HG03045 (cell line): ENCODE measurements around the gene DOLPP1.
"Not testable (repeated sequence)": the region's sequence is repeated elsewhere in the genome, so short reads cannot be mapped to it uniquely, and the experiment has no call there.

Experiments
- ATAC-seq: cut with Tn5 transposase; IDR thresholded peaks from one replicate; pipeline ENCODE4 v1.9.1; 2021; ENCODE audit warnings: mild to moderate bottlenecking, moderate library complexity; ENCODE audit not compliant: unreplicated experiment

DOLPP1 gene

DNA sequence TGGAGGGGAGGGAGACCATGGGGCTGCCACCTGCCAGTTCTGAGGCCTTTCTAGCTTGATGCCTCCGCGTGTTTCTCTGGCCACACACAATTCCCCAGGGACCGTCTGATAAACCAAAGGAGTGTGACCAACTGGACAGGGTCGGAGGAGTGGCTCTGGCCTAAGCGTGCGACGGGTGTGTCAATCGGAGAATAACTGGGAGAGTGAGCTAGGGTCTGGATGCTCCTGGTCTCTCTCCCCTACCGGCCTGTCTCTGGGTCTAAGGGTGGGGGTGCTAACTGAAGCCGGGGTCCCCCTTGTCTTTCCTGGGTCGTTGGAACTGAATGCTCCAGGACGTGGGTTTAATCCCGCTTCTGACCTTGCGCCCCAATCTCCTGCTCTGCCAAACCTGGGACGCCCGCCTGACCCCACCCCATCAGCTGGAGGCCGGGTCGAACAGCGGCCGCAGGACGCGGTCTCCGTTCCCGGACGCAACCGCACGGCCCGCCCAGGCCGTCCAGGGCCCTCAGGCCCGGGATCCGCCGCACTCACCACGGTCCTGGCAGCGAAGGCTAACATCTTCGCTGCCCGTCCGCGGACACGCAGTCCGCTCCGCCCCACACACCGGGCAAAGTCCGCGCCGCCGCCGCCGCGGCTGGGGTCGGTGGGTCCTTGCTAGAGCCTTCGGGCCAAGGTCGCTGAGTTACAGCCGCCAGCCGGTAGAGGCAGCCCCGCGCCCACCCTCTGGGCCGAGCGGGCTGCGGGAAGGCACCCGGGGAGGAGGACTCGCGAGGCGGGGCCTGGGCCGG, 29.2 kb downstream of the DOLPP1 start:
- ATAC-seq = no peak

DNA sequence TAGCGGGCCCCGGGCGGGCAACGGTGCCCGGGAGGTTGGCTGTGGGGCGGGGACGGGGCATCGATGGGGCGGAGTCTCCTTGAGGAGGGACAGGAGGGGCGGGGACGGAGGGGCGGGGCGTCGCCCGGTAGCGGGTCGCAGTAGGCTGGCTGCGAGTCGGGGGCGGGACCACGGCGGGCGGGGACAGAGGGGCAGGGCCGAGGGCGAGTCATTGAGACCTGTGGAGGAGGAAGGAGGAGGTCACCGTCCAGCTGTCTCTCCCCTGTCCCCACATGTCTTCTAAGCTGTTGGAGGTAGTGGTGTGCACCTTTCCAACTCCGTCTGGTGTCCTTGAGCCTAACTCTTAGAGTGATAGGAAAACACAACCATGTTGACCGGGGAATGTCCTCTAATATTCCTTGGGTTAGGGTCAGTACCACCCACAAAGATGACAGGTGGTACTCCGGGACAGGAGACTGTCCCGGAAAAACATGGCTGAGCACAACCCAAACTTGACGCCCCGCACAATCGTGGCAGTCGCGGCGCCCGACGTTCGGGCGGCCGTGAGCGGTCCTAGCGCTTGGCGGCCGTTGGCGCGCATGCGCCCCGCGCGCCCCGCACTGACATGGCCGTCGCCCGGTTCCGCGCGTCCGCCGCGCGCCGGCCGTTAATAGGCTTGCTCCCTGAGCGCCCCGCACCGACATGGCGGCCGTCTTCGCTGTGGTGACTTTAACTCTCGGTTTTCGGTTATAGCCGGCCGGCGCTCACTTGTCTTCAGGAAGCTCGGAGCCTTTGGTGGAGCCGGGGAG, 30.0 kb downstream of the DOLPP1 start, which contains the start of the genes CRAT and PTPA:
Gene CRAT, minus strand, starts transcription at position 54 of the 788 bp plus-strand sequence. CDS start 284 bp downstream, outside the sequence.
Gene PTPA, plus strand, starts transcription at position 676 of the 788 bp plus-strand sequence. CDS start 186 bp downstream, outside the sequence.
- peak; percentile 76 for ATAC-seq

DNA sequence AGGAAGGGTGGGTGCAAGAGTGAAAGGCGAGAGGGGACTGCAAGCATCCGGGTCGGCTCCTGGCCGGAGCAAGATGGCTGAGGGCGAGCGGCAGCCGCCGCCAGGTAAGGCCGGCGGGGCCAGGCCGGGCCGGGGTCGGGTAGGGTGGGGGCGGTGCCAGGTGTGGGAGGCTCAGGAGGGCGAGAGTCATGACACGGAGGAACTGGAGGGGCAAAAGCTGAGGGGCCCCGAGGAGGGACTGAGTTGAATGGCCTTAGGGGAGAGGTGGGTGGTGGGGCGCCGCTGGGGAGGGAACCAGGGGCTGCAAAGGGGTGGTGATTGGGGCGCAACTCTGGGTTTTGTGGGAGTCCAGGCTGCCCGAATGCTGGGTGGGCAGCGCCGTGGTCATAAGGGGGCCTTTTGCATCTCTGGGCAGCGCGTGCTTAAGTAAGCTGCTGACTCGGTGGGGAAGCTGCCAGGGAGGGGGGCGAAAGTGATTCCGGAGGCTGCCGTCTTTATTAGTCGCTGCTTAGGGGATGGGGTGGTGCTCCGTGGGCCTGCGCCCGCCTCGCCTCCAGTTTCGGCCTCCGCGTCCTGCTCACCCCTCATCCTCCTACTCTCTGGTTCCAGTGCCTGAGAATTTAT, 30.7 kb downstream of the DOLPP1 start:
- ATAC-seq = no peak

DNA sequence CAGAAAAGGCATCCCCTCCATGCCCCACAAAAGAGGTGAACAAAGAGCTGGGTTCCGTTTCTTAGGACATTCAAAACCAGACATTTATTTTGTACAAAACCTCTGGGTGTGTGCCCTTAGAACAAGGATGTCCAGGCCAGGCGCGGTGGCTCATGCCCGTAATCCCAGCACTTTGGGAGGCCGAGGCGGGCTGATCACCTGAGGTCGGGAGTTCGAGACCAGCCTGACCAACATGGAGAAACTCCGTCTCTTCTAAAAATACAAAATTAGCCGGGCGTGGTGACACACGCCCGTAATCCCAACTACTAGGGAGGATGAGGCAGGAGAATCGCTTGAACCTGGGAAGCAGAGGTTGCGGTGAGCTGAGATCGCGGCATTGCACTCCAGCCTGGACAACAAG, 31.6 kb downstream of the DOLPP1 start:
- ATAC-seq = not testable (repeated sequence)

DNA sequence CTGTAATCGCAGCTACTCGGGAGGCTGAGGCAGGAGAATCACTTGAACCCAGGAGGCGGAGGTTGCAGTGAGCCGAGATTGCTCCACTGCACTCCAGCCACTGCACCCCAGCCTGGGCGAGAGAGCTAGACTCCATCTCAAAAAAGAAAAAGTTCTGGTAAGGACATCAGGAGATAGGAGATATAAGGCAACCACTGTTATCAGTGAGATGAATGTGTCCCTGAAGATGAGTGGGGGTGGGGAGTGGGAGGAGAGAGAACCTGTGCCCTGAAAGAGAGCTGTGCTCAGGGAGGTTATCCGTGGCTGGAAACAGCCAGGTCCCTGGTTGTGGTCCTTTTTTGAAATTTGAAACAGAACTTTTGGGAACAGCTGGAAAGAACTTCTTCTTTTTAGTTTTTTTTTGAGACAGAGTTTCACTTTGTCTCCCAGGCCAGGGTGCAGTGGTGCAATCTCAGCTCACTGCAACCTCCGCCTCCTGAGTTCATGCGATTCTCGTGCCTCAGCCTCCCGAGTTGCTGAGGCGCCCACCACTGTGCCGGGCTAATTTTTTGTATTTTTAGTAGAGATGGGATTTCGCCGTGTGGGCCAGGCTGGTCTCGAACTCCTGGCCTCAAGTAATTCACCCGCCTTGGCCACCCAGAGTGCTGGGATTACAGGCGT, 32.9 kb downstream of the DOLPP1 start:
- ATAC-seq = no peak

GRCh38 chr9:129118799-129119198, 37.9 kb downstream of the DOLPP1 start:
- ATAC-seq = no peak

- no peak for ATAC-seq
Measured at GRCh38 chr9:129121483-129121882, 40.6 kb downstream of the DOLPP1 start.

- no peak for ATAC-seq
Measured at GRCh38 chr9:129122133-129122532, 41.2 kb downstream of the DOLPP1 start.

DNA sequence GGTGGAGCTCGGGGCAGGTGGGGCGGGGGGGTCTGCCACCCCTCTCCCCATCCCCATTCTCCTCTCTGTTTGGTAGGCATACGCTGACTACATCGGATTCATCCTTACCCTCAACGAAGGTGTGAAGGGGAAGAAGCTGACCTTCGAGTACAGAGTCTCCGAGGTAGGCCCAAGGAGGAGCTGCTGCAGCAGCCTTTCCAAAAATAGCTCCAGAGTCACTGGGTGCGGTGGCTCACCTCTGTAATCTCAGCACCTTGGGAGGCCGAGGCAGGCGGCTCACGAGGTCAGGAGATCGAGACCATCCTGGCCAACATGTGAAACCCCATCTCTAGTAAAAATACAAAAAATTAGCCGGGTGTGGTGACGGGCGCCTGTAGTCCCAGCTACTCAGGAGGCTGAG, 42.1 kb downstream of the DOLPP1 start:
- not testable (repeated sequence) for ATAC-seq

GRCh38 chr9:129124506-129125069, 43.7 kb downstream of the DOLPP1 start:
- ATAC-seq = no peak

- ATAC-seq = no peak
Measured at GRCh38 chr9:129125478-129125877, 44.6 kb downstream of the DOLPP1 start.

GRCh38 chr9:129126749-129127618, 46.1 kb downstream of the DOLPP1 start:
- ATAC-seq = no peak

GRCh38 chr9:129128689-129129088, 47.8 kb downstream of the DOLPP1 start:
- no peak for ATAC-seq

GRCh38 chr9:129130271-129130670, 49.4 kb downstream of the DOLPP1 start:
- ATAC-seq = not testable (repeated sequence)

GRCh38 chr9:129130791-129131190, 49.9 kb downstream of the DOLPP1 start:
- ATAC-seq = no peak

GRCh38 chr9:129131300-129132145, 50.6 kb downstream of the DOLPP1 start:
- ATAC-seq = peak; percentile 49

DNA sequence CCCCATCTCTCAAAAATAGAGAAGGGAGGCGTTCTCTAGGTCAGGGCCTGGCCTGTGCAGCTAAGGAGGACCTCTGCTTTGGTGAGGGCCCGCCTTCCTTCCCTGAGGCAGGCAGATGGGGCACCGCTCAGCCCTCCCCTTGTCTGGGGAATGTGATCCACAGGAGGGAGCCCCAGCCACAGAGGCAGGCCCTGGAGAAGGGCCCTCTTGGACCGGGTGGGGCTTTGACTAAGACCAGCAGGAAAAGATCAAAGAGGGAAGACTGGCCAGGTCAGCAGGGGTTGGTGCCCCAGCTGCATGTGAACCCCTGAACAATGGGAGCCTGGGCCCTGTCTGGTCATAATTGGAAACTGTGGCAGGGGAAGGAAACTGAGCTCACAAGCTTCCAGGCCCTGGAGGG, 52.2 kb downstream of the DOLPP1 start:
- ATAC-seq = no peak

GRCh38 chr9:129135476-129135875, 54.6 kb downstream of the DOLPP1 start:
- no peak for ATAC-seq
